ENCODE results near the gene ELF1.
"Not testable (repeated sequence)": the region's sequence is repeated elsewhere in the genome, so short reads cannot be mapped to it uniquely, and the experiment has no call there.

ELF1 gene

GRCh38 chr13:41039746-41040145, 20.6 kb upstream of the ELF1 start:
- Histone ChIP-seq H3K27me3 (ENCODE audit: insufficient read depth, poor library complexity, severe bottlenecking) (no peaks in the 10 kb centered on the region), H3K4me3 (replicated peaks; ENCODE audit: insufficient read depth, low read length) (no peak overlapping the region), H3K27ac (replicated peaks) (no peak overlapping the region)
- no peak for TF ChIP-seq GABPA (IDR thresholded peaks at IDR 0.05; ENCODE audit: low read depth)
- TF ChIP-seq SPI1 (IDR thresholded peaks at IDR 0.05; ENCODE audit: borderline replicate concordance, low read depth) = no peak
- no peak for DNase-seq (ENCODE audit: low read depth in 1 of 2, low spot score in 1 of 2)

- not testable (repeated sequence) for H3K27me3 ChIP-seq (ENCODE audit: insufficient read depth, poor library complexity, severe bottlenecking); DNase-seq (ENCODE audit: low read depth in 1 of 2, low spot score in 1 of 2); H3K4me3 ChIP-seq (replicated peaks; ENCODE audit: insufficient read depth, low read length); H3K27ac ChIP-seq (replicated peaks)
Measured at GRCh38 chr13:41036557-41036956, 17.4 kb upstream of the ELF1 start.

- TF ChIP-seq REST (IDR thresholded peaks at IDR 0.05; ENCODE audit: insufficient replicate concordance, low read depth) = no peak
- peak; percentile 79 for TF ChIP-seq SPI1 (IDR thresholded peaks at IDR 0.05; ENCODE audit: borderline replicate concordance, low read depth)
- Histone ChIP-seq H3K27ac (replicated peaks) (no peak overlapping the region), H3K4me3 (replicated peaks; ENCODE audit: insufficient read depth, low read length) (no peak overlapping the region), H3K27me3 (ENCODE audit: insufficient read depth, poor library complexity, severe bottlenecking) (no peaks in the 10 kb centered on the region)
- DNase-seq (ENCODE audit: low read depth in 1 of 2, low spot score in 1 of 2) = no peak
Measured at GRCh38 chr13:41034881-41035280, 15.8 kb upstream of the ELF1 start.

GRCh38 chr13:41034382-41034781, 15.3 kb upstream of the ELF1 start:
- no peak overlapping the region for H3K27ac ChIP-seq (replicated peaks)
- DNase-seq (ENCODE audit: low read depth in 1 of 2, low spot score in 1 of 2) = no peak
- no peak overlapping the region for H3K4me3 ChIP-seq (replicated peaks; ENCODE audit: insufficient read depth, low read length)
- H3K27me3 ChIP-seq (ENCODE audit: insufficient read depth, poor library complexity, severe bottlenecking) = no peaks in the 10 kb centered on the region
- TF ChIP-seq SPI1 (IDR thresholded peaks at IDR 0.05; ENCODE audit: borderline replicate concordance, low read depth) = no peak
- TF ChIP-seq POLR2AphosphoS5 (IDR thresholded peaks at IDR 0.05; ENCODE audit: low read depth) = no peak
- TF ChIP-seq GABPA (IDR thresholded peaks at IDR 0.05; ENCODE audit: low read depth) = no peak
- no peak for TF ChIP-seq REST (IDR thresholded peaks at IDR 0.05; ENCODE audit: insufficient replicate concordance, low read depth)
- no peak for TF ChIP-seq CTCF (IDR thresholded peaks at IDR 0.05; ENCODE audit: insufficient read depth, low read length)

GRCh38 chr13:41032691-41033376, 13.7 kb upstream of the ELF1 start:
- DNase-seq (ENCODE audit: low read depth in 1 of 2, low spot score in 1 of 2) = no peak
- TF ChIP-seq SPI1 (IDR thresholded peaks at IDR 0.05; ENCODE audit: borderline replicate concordance, low read depth) (peak; percentile 28; the same call in 1 of the 2 replicates), GABPA (IDR thresholded peaks at IDR 0.05; ENCODE audit: low read depth) (no peak)
- Histone ChIP-seq H3K4me3 (replicated peaks; ENCODE audit: insufficient read depth, low read length) (no peak overlapping the region), H3K27ac (replicated peaks) (peak overlapping the region; percentile 71), H3K27me3 (ENCODE audit: insufficient read depth, poor library complexity, severe bottlenecking) (no peaks in the 10 kb centered on the region)

GRCh38 chr13:41029629-41030028, 10.5 kb upstream of the ELF1 start:
- Histone ChIP-seq H3K4me3 (replicated peaks; ENCODE audit: insufficient read depth, low read length) (no peak overlapping the region), H3K27me3 (ENCODE audit: insufficient read depth, poor library complexity, severe bottlenecking) (no peaks in the 10 kb centered on the region), H3K27ac (replicated peaks) (no peak overlapping the region)
- TF ChIP-seq SPI1 (IDR thresholded peaks at IDR 0.05; ENCODE audit: borderline replicate concordance, low read depth) (no peak), REST (IDR thresholded peaks at IDR 0.05; ENCODE audit: insufficient replicate concordance, low read depth) (no peak), GABPA (IDR thresholded peaks at IDR 0.05; ENCODE audit: low read depth) (no peak), CTCF (IDR thresholded peaks at IDR 0.05; ENCODE audit: insufficient read depth, low read length) (no peak), POLR2AphosphoS5 (IDR thresholded peaks at IDR 0.05; ENCODE audit: low read depth) (no peak)
- DNase-seq (ENCODE audit: low read depth in 1 of 2, low spot score in 1 of 2) = no peak

Measured in HL-60 (cell line).